CD4-positive, alpha-beta T cell treated with Interleukin-17A for 1 hour (primary cell): ENCODE measurements around the gene FILIP1L.
"Not testable (repeated sequence)": the region's sequence is repeated elsewhere in the genome, so short reads cannot be mapped to it uniquely, and the experiment has no call there.

Experiments
- DNase-seq: peaks from one replicate; pipeline ENCODE4 v3.0.0-alpha.2; 2020

Gene FILIP1L

DNA sequence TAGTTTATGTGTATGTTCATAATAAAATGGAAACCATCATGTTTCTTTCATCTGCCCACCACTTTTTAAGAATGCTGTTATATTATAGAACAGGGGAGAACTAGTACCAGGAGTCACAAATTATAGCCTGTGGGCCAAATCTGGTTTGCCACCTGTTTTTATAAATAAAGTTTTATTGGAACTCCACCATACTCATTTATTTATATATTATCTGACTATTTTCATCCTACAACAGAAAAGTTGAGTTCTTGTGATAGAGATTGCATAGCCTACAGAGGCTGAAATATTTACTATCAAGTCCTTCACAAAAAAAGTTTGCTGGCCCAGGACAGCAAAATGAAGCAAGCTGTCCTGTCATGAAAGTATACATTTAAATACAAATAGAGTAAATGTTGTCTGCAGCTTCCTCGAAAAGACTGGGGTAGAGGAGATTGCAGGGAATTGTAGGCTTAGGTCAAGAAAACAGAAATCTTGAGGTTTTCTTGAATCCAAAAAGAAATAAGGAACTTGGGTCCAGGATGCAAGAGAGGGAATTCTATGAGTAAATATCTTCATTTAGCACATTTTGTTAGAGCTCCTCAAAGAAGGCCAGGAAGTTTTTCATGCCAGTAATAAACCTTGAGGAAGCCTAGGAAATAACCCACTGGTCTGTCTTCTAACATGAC, 41.1 kb downstream of the FILIP1L start:
- no peak for DNase-seq

DNA sequence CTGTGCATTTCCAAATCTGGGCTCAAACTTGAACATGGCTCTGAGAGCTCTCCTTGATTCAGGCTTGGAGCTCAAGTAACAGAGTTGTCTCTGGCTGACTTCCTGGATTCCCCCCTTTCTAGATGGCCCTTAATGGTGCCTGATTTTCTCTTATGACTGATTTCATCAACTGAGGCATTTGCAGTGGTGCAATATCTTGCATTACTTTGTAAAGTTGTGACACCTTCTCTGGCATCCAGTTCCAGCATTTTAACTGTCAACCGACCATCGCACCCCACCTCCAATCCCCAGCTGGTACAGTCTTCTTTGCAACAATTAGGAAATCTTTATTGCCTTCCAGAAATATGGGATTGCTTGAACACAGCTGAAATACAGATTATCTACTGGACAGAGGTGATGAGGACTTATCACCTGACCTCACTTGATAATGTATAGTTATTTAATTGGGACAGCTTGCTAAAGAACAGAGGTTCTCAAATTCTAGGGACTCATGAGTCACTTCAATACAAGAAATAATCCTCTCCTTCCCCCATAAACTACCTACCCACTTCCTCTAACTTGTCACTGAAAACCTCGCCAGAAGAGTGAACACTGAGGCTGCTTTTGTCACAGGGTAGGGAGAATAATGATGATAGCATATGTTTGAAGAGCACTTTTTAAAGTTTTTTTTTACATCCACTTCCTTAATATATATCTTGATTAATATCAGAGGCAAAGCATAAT, 41.8 kb downstream of the FILIP1L start:
- peak; percentile 17 for DNase-seq

DNA sequence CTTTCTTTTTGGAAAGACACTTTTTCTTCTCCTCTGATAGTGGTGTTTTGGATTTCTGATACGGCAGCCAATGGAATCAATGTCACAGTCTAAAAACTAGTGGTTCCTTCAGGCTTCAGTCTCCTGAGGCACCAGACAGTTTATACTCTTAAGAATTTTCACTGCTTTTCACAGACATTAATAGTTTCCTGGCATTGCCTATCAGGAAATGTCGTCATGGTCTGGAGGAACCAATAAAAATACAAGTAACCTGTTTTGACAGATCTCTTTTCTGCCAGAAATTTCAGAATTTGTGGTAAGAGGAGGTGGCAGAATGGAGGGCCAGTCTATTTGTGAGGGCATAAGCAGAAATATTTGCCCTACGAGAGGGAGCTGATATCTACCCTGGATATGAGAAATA, 44.8 kb downstream of the FILIP1L start:
- no peak for DNase-seq

DNA sequence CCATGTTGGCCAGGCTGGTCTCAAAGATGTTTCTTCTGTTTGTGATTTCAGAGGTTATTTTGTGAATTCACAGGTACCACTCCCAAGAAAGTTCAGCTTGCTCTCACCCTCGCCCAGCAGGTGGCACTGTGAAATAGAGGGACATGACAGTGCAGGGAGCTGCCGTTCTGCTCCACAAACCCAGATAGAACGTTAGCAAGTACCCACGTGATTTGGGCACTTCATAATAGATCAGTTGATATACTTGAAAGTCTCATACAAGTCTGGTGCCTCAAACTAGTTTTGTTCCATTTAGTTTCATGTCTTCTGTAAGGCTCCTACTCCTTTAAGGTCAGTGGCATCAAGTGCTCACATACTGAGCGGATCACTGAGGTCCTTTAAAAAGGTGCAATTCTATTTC, 45.5 kb downstream of the FILIP1L start:
- peak; percentile 73 for DNase-seq

DNA sequence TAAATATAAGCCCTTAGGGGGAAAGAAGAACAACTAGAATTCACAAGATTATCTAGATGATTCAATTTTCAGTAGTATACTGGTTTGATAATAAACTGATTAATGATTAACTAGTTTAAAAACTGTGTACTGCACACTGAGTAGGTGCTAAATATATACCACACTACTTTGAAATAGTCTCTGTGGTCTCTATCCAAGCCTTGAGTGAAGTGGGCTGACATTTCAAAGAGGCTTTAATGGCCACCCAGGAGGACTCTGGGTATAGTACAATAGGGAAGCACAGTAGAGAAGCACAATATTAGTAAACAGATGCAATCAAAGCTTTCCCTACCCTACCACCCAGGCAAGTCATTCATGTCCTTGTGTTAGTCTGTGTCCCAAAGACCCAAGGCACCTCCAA, 46.7 kb downstream of the FILIP1L start:
- DNase-seq, result no peak

DNA sequence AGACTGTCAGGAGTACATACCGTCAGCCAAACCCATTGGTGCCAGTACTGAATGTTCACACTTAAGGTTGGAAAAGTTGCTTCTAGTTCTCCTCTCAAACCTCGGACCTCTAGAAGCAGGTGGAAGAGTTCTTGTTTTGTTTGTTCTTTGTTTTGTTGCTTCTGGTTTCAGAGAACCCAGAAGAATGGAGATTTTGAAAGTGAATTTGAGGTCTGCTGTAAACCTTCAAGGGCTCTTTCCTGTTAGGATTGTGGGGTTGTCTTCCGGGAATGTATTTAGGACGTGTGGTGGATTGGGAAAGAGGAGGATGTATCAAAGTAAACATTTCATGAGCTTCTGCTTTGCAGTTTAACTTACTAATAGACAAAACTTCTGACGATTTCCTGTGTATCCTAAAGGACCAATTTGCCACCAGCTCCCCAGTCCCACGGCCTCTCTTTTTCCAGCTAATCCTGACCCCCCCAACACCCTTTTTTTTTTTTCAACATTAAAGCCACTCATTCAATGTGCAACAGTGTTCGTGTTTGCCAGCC, 50.3 kb downstream of the FILIP1L start:
- DNase-seq, result no peak

DNA sequence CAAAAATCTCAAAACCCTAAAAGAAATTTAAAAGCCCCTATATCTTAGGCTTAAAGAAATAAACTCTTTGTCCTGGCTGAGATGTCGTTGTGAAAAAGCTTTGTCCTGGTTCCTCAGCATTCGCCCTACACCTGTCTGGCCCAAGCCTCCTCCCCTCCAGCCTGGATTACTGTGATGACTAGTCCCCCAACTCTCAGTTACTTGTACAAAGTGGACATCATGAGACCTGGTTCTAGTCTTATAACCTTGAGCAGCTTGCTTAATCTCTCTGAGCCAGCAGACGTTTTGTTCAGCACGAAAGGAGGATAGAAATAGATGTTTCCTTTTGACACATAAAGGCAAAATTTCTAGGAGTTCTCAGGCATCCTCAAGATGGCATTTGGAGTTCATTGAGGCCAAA, 51.6 kb downstream of the FILIP1L start:
- no peak for DNase-seq

DNA sequence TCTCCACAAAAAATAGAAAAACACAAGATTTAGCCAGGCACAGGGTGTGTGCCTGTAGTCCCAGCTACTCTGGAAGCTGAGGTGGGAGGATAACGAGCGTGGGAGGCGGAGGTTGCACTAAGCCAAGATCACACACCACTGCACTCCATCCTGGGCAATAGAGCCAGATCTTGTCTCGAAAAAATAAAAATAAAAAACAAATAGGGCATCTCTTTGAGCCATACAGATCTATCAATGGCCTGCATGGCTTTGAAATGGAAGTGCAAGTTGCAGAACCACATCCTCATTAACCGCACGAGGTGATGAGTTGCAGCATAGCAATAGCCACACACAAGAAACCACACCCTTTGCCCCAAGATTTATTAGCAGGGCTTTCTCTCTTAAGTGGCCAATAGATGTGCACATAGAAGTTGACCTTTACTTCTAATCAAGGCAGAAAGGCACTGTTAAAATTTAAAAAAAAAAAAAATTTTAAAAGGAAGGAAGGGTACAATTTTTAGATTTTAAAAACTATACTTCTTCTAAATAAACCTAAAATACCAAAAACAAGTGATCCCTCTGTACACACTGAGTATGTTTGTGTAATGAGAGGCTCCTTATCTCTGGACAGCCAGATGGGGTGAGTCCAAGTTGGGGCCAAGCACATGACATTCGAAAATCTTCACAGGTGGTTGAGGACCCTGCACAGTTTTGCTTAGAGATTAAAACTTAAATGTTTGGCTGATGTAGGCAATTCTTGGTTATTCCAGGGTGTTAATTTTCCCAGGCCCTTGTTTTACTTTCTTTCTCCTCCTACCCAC, 53.4 kb downstream of the FILIP1L start:
- DNase-seq, result peak; percentile 19

DNA sequence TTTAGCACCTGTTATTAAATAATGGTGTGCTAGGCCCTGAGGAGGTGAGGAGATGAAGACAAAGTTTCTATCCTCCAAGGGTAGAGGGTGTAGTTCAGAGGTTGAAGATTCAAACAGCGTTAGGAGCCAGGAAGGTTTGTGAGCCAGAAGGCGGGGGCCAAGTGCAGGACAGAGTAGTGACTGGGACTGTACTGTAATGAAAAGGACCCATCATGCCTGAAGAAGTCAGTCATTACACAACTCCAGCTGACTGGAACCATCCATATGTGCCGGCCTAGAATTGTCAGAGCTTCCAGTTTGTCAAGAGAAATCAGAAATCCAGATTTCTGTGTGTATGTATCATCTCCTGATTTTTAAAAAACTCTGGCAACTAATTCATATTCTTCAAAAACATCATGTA, 54.8 kb downstream of the FILIP1L start:
- no peak for DNase-seq

DNA sequence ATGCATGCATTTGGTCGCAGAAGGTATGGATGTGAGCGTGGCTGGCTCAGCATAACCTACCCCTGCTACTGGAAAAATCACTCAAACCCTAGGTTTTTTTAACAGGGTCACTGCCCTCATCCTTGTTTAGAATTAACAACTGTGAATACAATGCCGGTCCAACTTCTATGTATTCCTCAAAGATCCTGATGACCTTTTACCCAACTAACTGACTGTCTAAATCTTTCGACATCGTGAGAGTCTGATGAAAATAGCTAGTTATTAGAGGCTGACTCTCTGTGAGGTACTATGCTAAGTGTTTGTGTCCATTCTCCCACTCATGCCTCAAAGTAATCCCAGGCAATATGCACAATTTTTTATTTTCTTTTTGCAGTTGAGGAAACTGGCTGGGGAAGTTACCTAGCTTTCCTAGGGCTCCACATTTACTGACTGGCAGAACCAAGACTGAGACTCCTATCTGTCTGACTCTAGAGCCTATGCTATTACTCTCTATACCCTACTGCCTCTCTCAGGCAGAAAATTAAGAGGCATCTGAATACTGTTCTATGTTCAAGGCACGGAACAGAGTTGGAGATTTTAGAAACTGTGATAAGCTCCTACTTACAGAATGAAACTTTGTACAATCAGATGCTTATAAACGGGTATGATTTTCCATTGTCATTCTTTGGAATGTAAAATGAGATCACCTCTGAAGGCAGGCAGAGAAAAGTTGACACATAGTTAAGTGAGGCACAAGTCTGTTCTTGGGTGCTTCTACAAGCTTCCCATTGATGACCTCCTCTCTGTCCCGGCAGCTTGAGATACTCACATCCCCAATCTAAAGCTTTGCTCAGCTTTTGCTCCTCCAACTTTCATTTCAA, 56.4 kb downstream of the FILIP1L start:
- DNase-seq, result no peak

DNA sequence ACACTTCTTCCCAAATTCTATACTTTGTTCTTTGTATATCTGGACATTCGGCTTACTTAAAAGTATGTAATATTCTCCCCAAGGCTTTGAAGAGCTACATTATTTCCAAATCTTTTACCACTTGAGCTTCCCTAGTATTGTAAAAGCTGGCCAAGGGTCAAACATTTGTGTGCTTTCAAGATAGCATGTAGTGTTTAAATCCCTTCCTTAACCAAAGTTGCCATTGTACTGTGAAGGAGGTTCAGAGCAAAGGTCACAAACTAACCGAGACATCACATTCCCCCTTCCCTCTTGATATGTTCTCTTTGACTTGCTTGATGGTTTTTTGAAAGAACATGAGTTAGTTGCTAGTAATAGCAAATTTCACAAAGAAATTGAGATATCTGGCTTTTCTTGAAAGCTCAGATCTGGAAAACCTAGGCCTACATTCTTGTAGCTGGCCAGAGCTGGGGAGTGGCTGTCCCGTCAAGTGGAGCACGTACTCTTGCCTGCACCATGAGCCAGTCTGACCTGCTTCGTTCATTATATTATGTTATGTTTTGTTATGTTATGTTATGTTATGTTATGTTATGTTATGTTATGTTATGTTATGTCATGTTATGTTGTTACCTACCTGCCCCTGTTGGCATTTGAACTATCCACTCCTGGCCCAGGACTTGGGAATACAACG, 60.2 kb downstream of the FILIP1L start:
- DNase-seq, result no peak

DNA sequence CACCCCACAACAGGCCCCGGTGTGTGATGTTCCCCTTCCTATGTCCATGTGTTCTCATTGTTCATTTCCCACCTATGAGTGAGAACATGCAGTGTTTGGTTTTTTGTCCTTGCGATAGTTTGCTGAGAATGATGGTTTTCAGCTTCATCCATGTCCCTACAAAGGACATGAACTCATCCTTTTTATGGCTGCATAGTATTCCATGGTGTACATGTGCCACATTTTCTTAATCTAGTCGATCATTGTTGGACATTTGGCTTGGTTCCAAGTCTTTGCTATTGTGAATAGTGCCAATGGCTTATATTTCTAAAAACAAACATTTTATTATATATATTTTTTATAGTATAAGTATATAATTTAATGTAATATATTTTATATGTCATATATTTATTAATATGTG, 62.8 kb downstream of the FILIP1L start:
- not testable (repeated sequence) for DNase-seq

DNA sequence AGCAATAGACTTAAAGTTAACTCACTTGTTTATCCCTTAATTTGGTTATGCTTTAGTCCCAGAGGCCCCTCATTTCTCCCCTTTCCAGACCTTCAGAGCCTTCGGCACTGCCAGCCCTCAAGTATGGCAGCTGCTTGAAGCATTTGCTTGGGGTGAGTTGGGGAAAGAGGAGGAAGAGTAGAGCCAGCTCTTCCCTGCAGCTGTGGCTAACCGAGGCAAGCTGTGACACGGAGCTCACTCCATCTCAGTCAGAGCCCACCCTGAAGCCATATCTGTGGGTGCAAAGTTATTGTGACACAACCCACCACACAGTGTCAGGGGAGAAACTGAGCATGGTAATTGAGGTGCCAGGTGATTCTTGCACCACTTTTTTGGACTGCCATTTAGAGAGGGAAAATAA, 66.1 kb downstream of the FILIP1L start:
- no peak for DNase-seq

DNA sequence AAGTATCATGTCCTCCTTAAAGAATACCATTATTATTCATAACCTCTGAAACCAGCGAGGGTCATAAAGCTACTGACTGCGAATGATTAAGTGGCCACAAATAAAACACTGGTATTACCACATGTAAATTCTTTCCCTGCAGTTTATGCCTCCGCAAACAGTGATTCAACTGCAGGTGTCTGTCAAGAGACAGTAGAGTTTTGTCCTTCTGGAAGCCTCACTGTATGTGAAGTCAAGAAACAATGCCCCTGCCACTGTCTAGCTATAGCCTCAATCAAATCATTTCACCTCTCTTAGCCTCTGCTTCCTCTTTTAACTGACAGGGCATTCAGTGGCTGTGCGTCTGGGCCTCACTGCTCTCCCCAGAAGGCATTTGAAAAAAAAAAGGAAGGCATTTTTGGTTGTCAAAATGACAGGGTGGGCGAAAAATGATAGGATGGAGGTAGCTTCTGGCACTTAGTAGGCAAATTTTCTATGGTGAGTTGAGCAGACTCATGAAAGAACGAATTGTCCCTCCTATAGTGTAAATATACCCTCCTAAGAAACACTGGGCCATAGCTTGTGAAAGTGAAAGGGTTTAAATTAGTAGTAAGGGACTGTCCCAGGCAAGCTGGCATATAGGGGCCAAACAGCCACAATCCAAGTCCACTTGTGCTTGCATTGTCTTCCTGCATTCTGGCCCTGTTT, 66.7 kb downstream of the FILIP1L start:
- DNase-seq, result no peak

DNA sequence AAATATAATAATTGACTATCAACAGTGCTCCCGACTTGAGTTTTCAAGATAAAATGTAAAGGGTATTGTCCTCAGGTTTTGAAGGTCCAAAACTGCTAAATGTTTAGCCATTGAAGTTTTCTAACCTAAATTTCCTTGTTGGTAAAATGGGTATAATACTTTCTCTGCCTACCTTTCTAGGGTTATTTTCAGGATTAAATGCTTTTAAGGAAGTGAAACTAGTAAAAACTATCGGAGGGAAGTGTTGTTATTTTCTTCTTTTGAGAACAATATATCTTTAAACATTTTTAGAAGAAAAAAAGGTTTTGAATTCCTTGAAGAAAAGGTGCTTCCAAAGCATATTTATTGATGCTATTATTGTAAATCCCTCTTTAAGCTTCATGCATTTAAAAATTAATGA, 67.3 kb downstream of the FILIP1L start:
- DNase-seq, result no peak

DNA sequence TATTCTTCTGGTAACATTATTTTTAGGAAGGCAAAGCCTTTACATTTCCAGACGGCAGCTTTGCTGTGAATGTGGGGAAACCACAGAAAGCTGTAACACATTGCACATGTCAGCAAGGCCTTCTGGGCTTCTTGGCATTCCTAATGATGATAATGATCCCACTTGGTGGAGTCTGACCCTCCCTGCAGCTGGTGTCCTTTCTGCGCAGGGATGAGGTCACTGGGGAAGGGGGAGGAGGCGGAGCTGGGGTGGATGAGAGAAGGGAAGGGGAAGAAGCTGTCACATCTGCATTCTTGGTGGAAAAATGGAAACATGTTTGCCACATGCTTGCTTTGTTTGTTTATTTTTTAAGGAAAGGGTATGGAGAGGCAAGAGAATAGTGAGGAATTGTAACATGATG, 68.6 kb downstream of the FILIP1L start:
- no peak for DNase-seq

DNA sequence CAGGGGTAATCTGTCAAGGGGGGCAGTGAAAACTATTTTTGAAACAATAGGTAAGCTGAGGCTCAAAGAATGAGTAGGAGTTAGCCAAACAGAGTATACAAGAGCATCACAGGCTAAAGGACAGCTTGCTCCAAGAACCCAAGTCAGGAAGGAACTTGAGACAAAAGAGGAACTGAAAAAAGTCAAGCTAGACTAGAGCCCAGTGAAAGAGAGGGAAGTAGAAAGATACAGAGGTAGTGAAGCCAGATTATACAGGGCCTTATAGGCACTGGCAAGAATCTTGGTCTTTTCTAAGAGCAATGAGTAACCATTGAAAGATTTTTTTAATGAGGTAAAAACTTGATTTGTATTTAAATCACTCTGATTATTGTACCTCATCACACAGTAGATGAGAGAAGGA, 69.9 kb downstream of the FILIP1L start:
- no peak for DNase-seq

DNA sequence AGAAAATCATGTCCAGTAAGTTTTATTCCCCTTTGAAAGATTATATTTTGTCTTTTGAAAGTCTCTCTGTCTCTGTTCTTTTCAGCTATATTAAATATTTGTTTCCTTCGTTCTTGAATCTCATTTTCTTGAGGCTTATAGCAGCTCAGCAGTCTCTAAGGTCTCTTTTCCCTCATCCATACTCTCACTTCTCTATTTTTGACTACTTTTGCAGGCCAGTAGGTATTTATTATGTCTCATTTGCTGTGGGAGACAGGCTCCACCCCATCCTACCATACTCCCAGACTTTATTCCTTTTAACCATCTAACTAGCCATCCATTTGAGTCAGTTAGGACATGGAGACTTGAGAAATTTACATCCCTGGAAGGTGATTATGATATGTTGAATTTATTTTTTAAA, 71.0 kb downstream of the FILIP1L start:
- no peak for DNase-seq

DNA sequence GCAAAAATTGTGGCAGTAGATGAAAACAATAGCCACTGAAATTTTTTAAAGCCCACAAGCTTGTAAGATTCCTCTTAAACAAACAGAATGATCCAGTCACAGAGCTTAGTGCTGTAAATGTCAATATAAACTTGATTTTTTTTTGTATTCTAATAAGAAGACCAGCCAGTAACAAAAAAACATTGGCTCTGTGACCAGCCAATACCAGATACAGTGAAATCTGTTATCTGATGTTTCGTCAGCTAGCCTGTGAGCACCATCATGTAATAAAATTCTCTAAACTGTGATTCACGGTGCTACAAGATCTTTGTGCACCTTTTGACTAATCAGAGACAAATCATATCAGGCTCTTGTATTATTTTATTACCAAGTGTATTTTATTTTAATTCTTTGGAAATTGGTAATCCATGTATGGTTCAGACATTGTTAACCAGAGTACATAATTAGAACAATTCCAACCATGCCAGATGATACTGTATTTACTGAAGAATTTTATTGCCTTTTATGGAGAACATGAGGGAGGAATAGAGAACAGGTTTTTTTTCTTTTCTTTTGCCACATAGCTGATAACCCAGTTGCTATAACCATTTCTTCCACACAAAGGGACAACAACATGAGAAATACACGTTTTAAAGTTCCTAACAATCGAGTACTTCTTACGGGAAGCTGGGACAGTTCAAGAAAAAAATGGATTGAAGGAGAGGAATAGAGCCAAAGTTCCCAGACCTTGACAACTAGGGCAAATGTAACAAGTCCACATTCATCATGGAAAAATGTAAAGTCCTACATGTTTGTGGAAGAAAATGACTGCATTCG, 71.9 kb downstream of the FILIP1L start:
- no peak for DNase-seq

DNA sequence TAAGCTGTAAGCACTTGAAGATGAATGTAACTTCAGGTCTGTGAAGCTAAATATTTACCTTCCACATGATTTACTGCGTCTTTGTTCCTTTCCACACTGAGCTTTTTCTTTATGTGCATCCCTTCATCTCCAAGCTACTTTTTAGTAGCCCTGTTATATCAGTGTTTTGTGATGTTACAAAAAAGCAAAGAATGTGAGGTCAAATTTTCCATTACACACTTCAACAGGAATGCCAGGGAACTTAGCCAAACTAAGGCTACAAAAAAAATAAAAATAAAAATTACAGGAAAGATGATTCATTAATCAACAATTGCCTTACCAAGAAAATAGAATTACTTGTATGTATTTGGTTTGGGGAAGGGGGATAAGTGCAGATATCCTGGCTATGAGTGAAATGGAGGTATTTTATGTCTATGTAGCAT, 73.0 kb downstream of the FILIP1L start:
- DNase-seq, result no peak
